Mesenchymal stem cell (in vitro differentiated cells and primary cell): ENCODE results near the gene NGB.

Experiments used
- DNase-seq: peaks from one replicate; pipeline ENCODE4 v3.0.0-alpha.2; 2013
- H2AFZ ChIP-seq: one replicate; pipeline ENCODE4 v1.6.1; 2013; ENCODE audit warnings: low read depth, mild to moderate bottlenecking, control low read depth, inconsistent platforms, low read length, moderate library complexity
- H2AK5ac ChIP-seq: 2 replicates; pipeline ENCODE4 v1.6.1; 2013; ENCODE audit warnings: low read length, moderate library complexity, mild to moderate bottlenecking, inconsistent platforms; ENCODE audit not compliant: severe bottlenecking
- H2BK120ac ChIP-seq: one replicate; pipeline ENCODE4 v1.6.1; 2013; ENCODE audit warnings: low read depth, mild to moderate bottlenecking, inconsistent platforms, low read length, moderate library complexity
- H2BK12ac ChIP-seq, 2 experiments: one replicate each; pipeline ENCODE4 v1.6.1; 2013; ENCODE audit warnings: inconsistent platforms in 2 of 2, low read length in 2 of 2, mild to moderate bottlenecking in 2 of 2, moderate library complexity in 2 of 2, control low read depth in 1 of 2
- H2BK15ac ChIP-seq: one replicate; pipeline ENCODE4 v1.6.1; 2013; ENCODE audit warnings: mild to moderate bottlenecking, low read depth, inconsistent platforms; ENCODE audit not compliant: poor library complexity, severe bottlenecking
- H2BK5ac ChIP-seq: 2 replicates; pipeline ENCODE4 v1.6.1; 2013; ENCODE audit warnings: low read depth, mild to moderate bottlenecking, low read length, control low read depth, inconsistent platforms; ENCODE audit not compliant: poor library complexity, severe bottlenecking
- H3K14ac ChIP-seq, 2 experiments: one replicate each; pipeline ENCODE4 v1.6.1; 2013; ENCODE audit warnings: inconsistent platforms in 2 of 2, low read length in 2 of 2, control low read depth in 1 of 2, mild to moderate bottlenecking in 1 of 2, moderate library complexity in 1 of 2
- H3K18ac ChIP-seq, 2 experiments: one replicate each; pipeline ENCODE4 v1.6.1; 2013; ENCODE audit warnings: inconsistent platforms in 2 of 2, low read length in 2 of 2, control low read depth in 1 of 2, low read depth in 1 of 2, mild to moderate bottlenecking in 1 of 2
- H3K23ac ChIP-seq, 2 experiments: one replicate each; pipeline ENCODE4 v1.6.1; 2013; ENCODE audit warnings: inconsistent platforms in 2 of 2, low read length in 2 of 2, mild to moderate bottlenecking in 2 of 2, moderate library complexity in 2 of 2, control low read depth in 1 of 2
- H3K27ac ChIP-seq: 2 replicates; pipeline ENCODE4 v1.5.1; 2013; ENCODE audit warnings: mild to moderate bottlenecking, moderate library complexity, low read length, control low read depth, inconsistent platforms; ENCODE audit not compliant: poor library complexity, severe bottlenecking
- H3K27me3 ChIP-seq, 2 experiments: 2 replicates each; pipeline versions ENCODE4 v1.6.1 to v1.7.0; 2013; ENCODE audit warnings: low read length in 2 of 2, mild to moderate bottlenecking in 2 of 2, moderate library complexity in 2 of 2, control low read depth in 1 of 2, inconsistent platforms in 1 of 2; ENCODE audit not compliant: control insufficient read depth in 1 of 2, insufficient read depth in 1 of 2
- H3K36me3 ChIP-seq, 2 experiments: 2 replicates each; pipeline versions ENCODE4 v1.6.1 to v1.7.0; 2013; ENCODE audit warnings: low read length in 2 of 2, control low read depth in 1 of 2, inconsistent platforms in 1 of 2, low read depth in 1 of 2, mild to moderate bottlenecking in 1 of 2; ENCODE audit not compliant: insufficient read depth in 2 of 2, control insufficient read depth in 1 of 2
- H3K4ac ChIP-seq, 2 experiments: one replicate each; pipeline ENCODE4 v1.6.1; 2013; ENCODE audit warnings: inconsistent platforms in 2 of 2, low read length in 2 of 2, mild to moderate bottlenecking in 2 of 2, moderate library complexity in 2 of 2, control low read depth in 1 of 2, low read depth in 1 of 2
- H3K4me1 ChIP-seq: 2 replicates; pipeline ENCODE4 v1.6.1; 2013; ENCODE audit warnings: low read depth, low read length, control low read depth; ENCODE audit not compliant: control insufficient read depth, insufficient read depth
- H3K4me2 ChIP-seq: 2 replicates; pipeline ENCODE4 v1.6.1; 2013; ENCODE audit warnings: low read length, mild to moderate bottlenecking, inconsistent platforms; ENCODE audit not compliant: poor library complexity, severe bottlenecking
- H3K4me3 ChIP-seq, 2 experiments: 2 replicates each; pipeline versions ENCODE4 v1.5.1 to v1.7.0; 2013; ENCODE audit warnings: low read length in 2 of 2, mild to moderate bottlenecking in 2 of 2, control low read depth in 1 of 2, low read depth in 1 of 2; ENCODE audit not compliant: insufficient read depth in 1 of 2
- H3K79me1 ChIP-seq: replicated peaks from 2 replicates; pipeline ENCODE4 v1.6.1; 2013; ENCODE audit warnings: mild to moderate bottlenecking, control low read depth, low read length, inconsistent platforms; ENCODE audit not compliant: poor library complexity, severe bottlenecking
- H3K9ac ChIP-seq: 2 replicates; pipeline ENCODE4 v1.7.0; 2013; ENCODE audit warnings: mild to moderate bottlenecking, low read length, moderate library complexity
- H3K9me3 ChIP-seq: 2 replicates; pipeline ENCODE4 v1.7.0; 2013; ENCODE audit warnings: mild to moderate bottlenecking, low read length; ENCODE audit not compliant: control insufficient read depth
- H4K8ac ChIP-seq: one replicate; pipeline ENCODE4 v1.6.1; 2013; ENCODE audit warnings: inconsistent platforms, mild to moderate bottlenecking, low read length, moderate library complexity
- H4K91ac ChIP-seq: one replicate; pipeline ENCODE4 v1.6.1; 2013; ENCODE audit warnings: mild to moderate bottlenecking, low read length, inconsistent platforms
- WGBS: methylation state at CpG from one replicate; pipeline ENCODE4 v1.1.7; 2013; ENCODE audit warnings: mixed read lengths; 5-methylcytosine and 5-hydroxymethylcytosine counted together

The NGB gene

DNA sequence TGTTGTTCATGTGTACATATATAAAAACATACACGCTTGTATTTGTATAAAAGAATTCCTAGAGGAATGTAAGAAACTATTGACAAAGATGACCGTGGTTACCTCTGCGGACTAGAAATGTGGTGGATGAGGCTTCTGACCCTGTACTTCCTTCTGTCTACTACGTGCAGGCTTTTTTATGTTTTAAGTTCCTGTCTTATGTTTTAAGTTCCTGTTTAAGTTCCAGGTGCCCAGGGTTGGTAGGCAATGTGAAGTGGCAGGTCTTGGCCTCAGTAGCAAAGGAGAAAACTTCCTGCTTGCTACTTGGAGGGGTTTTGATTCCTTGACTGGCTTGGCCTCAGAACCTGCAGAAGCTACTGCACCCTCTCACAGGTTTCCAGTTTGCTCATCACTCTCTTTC, 38.1 kb upstream of the NGB start:
- Histone ChIP-seq H3K23ac (no peak overlapping the region), H3K4me2 (no peak overlapping the region), H3K79me1 (peaks cover 31% of the 10 kb centered on the region), H3K18ac (no peak overlapping the region), H2BK15ac (no peak overlapping the region), H2AK5ac (no peak overlapping the region), H3K36me3 (peaks cover 9 to 19% of the 10 kb centered on the region in 2 experiments), H3K27me3 (no peaks in the 10 kb centered on the region), H4K91ac (no peak overlapping the region), H2BK12ac (no peak overlapping the region), H2BK5ac (no peak overlapping the region), H3K4me3 (no peak overlapping the region), H3K27ac (no peak overlapping the region), H3K4me1 (peaks cover 13% of the 10 kb centered on the region), H3K9me3 (no peaks in the 10 kb centered on the region), H3K14ac (no peak overlapping the region), H4K8ac (no peak overlapping the region), H2AFZ (no peak overlapping the region), H3K4ac (no peak overlapping the region), H3K9ac (no peak overlapping the region), H2BK120ac (no peak overlapping the region)
- no peak for DNase-seq
- 88% methylated on average over 4 of the region's 4 CpGs for WGBS

DNA sequence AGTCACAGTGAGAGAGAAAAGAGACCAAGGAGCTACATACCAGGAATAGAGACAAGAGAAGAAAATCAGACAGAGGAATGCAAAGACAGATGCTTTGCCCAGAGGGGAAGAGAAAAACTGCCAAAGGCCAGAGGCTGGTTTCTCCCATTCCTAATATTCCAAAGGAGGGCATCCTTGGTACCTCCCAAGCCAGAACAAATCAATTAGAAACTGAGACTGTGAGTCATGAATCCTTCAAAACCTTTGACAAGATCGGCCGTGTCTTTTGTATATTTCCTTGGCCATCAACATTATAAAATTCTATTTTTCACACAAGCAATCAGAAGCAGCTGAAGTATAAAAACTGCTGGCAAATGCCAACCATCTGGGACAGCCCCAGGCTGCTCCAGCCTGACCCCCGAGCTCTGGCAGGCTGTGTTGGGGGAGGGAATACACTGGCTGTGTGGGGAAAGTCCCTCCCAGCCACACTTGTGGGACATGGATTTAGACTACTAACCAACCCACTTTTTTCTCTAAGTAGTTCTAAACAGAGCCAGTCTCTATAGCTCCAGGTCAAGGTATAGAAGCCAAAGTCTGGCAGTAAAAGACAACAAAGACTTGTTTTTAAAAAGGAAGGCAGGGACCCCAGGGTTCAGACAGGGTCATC, 36.0 kb upstream of the NGB start:
- peak; percentile 55 for DNase-seq
- Histone ChIP-seq H3K18ac (no peak overlapping the region), H3K9me3 (no peaks in the 10 kb centered on the region), H4K8ac (no peak overlapping the region), H3K4me3 (peak overlapping the region in 1 of 2 experiments; percentile 21), H3K9ac (peak overlapping the region; percentile 5), H3K4me1 (peaks cover 19% of the 10 kb centered on the region), H3K14ac (no peak overlapping the region), H3K23ac (no peak overlapping the region), H3K27ac (peak overlapping the region; percentile 74), H3K36me3 (peaks cover 9 to 19% of the 10 kb centered on the region in 2 experiments), H3K27me3 (no peaks in the 10 kb centered on the region), H2AFZ (no peak overlapping the region), H3K79me1 (peaks cover 33% of the 10 kb centered on the region), H2BK15ac (no peak overlapping the region), H4K91ac (no peak overlapping the region), H2AK5ac (no peak overlapping the region), H3K4ac (no peak overlapping the region), H3K4me2 (peak overlapping the region; percentile 53), H2BK120ac (peak overlapping the region; percentile 15), H2BK12ac (peak overlapping the region in 1 of 2 experiments; percentile 73), H2BK5ac (peak overlapping the region; percentile 62)
- WGBS: 48% methylated on average over 3 of the region's 3 CpGs

DNA sequence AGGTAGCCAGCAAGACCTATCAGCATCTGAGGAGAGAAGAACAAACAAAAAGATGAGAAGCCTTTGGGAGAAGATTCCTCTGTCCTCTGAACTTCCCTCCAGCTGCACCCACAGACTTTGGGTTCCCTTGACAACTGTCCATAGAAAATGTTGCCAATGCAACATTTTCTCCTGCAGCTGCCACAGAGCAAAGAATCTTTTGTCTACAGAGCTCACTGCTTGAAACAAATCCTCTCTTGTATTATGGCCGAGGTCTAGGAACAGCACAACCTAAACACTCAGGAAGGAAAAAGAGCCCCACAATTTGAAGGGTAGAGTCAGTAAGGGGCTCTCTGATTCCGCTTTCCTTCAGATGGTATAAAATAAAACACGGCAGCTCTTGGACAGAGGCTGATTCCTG, 35.4 kb upstream of the NGB start:
- no peak for DNase-seq
- WGBS: 90% methylated on average over 3 of the region's 3 CpGs
- H2BK120ac ChIP-seq: no peak overlapping the region
- H3K9me3 ChIP-seq: no peaks in the 10 kb centered on the region
- H3K4me2 ChIP-seq: no peak overlapping the region
- H3K9ac ChIP-seq: no peak overlapping the region
- H4K91ac ChIP-seq: no peak overlapping the region
- H4K8ac ChIP-seq: no peak overlapping the region
- H3K79me1 ChIP-seq: peaks cover 31% of the 10 kb centered on the region
- no peaks in the 10 kb centered on the region for H3K27me3 ChIP-seq
- H3K18ac ChIP-seq: no peak overlapping the region
- peaks cover 14 to 19% of the 10 kb centered on the region in 2 experiments for H3K36me3 ChIP-seq
- H3K4me3 ChIP-seq: no peak overlapping the region
- H3K14ac ChIP-seq: no peak overlapping the region
- H3K4me1 ChIP-seq: peaks cover 20% of the 10 kb centered on the region
- H2BK12ac ChIP-seq: no peak overlapping the region
- H3K23ac ChIP-seq: no peak overlapping the region
- no peak overlapping the region for H2BK15ac ChIP-seq
- peak overlapping the region; percentile 74 for H3K27ac ChIP-seq
- H3K4ac ChIP-seq: no peak overlapping the region
- no peak overlapping the region for H2AFZ ChIP-seq
- H2BK5ac ChIP-seq: no peak overlapping the region
- peak overlapping the region; percentile 11 for H2AK5ac ChIP-seq

DNA sequence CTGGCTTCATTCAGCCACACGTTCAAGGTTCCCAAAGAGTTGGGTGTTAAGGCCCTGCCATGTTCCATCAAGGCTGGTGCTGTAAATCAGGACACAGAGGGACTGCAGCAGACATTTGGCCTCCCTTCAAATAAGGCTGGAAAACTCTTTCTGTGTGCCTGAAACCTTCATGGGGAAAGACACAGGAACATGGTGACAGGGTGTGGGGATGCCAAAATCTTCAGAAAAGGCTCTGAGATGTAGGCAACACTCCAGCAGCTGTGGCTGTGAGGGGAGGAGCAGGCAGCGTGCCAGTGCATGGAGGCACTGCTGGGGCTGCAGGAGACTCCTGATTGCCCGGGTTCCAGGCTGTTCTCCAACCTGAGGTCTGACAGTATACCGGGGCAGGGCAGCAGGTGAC, 34.7 kb upstream of the NGB start:
- Histone ChIP-seq H3K4me2 (no peak overlapping the region), H3K27ac (no peak overlapping the region), H4K91ac (no peak overlapping the region), H3K9me3 (no peaks in the 10 kb centered on the region), H3K27me3 (no peaks in the 10 kb centered on the region), H3K79me1 (peaks cover 31% of the 10 kb centered on the region), H3K14ac (no peak overlapping the region), H3K23ac (no peak overlapping the region), H3K4ac (no peak overlapping the region), H2AFZ (no peak overlapping the region), H3K18ac (no peak overlapping the region), H2BK120ac (no peak overlapping the region), H2AK5ac (peak overlapping the region; percentile 61), H3K36me3 (peaks cover 17 to 22% of the 10 kb centered on the region in 2 experiments), H2BK5ac (no peak overlapping the region), H3K4me1 (peaks cover 24% of the 10 kb centered on the region), H2BK15ac (no peak overlapping the region), H3K4me3 (no peak overlapping the region), H3K9ac (no peak overlapping the region), H2BK12ac (peak overlapping the region; percentile 25 to 47), H4K8ac (no peak overlapping the region)
- DNase-seq: no peak
- WGBS: 95% methylated on average over 4 of the region's 4 CpGs
